Tibial nerve (tissue), 4 donors: ENCODE measurements around the gene CCDC85B. TPM values are rescaled to one million over a fixed set of nuclear protein-coding genes. Genes with fewer than 3 reads are reported as not detected.

Source experiments
- DNase-seq, 2 donors: peaks; one replicate each; pipeline ENCODE4 v3.0.0-alpha.2; 2019; ENCODE audit warnings: low spot score in 2 of 2
- H3K27ac ChIP-seq, 4 donors: fragments of 200-600 bp; sonication (generic) in 3 of 4; one replicate each; pipeline ENCODE4 v1.5.1; 2017 to 2019; ENCODE audit warnings: mild to moderate bottlenecking in 1 of 4
- H3K27me3 ChIP-seq, 2 donors: fragments of 200-600 bp; sonication (generic) in 1 of 2; one replicate each; pipeline versions ENCODE4 v1.5.1 to v1.6.0; 2017 to 2019
- H3K36me3 ChIP-seq, 3 donors: fragments of 200-600 bp; sonication (generic); one replicate each; pipeline ENCODE4 v1.5.1; 2018 to 2019
- H3K4me1 ChIP-seq, 4 donors: fragments of 200-600 bp; sonication (generic) in 3 of 4; one replicate each; pipeline ENCODE4 v1.5.1; 2017 to 2019
- H3K4me3 ChIP-seq, 4 donors: fragments of 200-600 bp; sonication (generic) in 3 of 4; one replicate each; pipeline ENCODE4 v1.5.1; 2017 to 2019; ENCODE audit warnings: mild to moderate bottlenecking in 1 of 4, moderate library complexity in 1 of 4
- H3K9me3 ChIP-seq, 4 donors: fragments of 200-600 bp; sonication (generic) in 3 of 4; one replicate each; pipeline ENCODE4 v1.5.1; 2017 to 2019
- CTCF ChIP-seq, 5 experiments: fragments of 200-600 bp in 3 of 5; fragments of 450-650 bp in 2 of 5; sonication (generic) in 3 of 5; IDR thresholded peaks; one replicate each; pipeline ENCODE4 v1.5.1; 2016 to 2019; ENCODE audit warnings: antibody characterized with exemption in 5 of 5, mild to moderate bottlenecking in 3 of 5, moderate library complexity in 2 of 5
- EP300 ChIP-seq, 2 donors: sonication (generic); formaldehyde crosslinking; IDR thresholded peaks; one replicate each; pipeline ENCODE4 v1.6.1; 2017; ENCODE audit warnings: antibody characterized with exemption in 2 of 2, mild to moderate bottlenecking in 1 of 2
- POLR2A ChIP-seq, 2 donors: fragments of 450-650 bp; IDR thresholded peaks; one replicate each; pipeline ENCODE4 v1.6.1; 2017; ENCODE audit warnings: antibody characterized with exemption in 2 of 2, mild to moderate bottlenecking in 2 of 2, moderate library complexity in 2 of 2
- WGBS, 2 donors: methylation state at CpG; one replicate each; pipeline ENCODE4 v1.1.5; 2018; 5-methylcytosine and 5-hydroxymethylcytosine counted together
- total RNA-seq, 4 donors: library from RNA; depleted of rRNA; stranded (reverse); fragments of >200 nt; gene quantifications; one replicate each; pipeline ENCODE4 v1.1.0, GENCODE V29; 2016

Gene CCDC85B
- total RNA-seq, 4 donors from 2014 or later, result 73.0 to 108 (median 89.4) TPM

GRCh38 chr11:65866509-65867283 lies 23.8 kb upstream of the CCDC85B start:
- no peak overlapping the region for H3K27ac ChIP-seq
- H3K36me3 ChIP-seq, result peaks cover 0 to 92% (median 30%) of the 10 kb centered on the region in 3 donors
- DNase-seq, result no peak
- H3K9me3 ChIP-seq, result no peaks in the 10 kb centered on the region
- H3K4me1 ChIP-seq, result peaks cover 0 to 43% (median 8%) of the 10 kb centered on the region in 4 donors
- 77 to 78% methylated on average over 18 to 20 of the region's 21 CpGs for WGBS, 2 donors
- H3K27me3 ChIP-seq, result no peaks in the 10 kb centered on the region
- no peak overlapping the region for H3K4me3 ChIP-seq
- TF ChIP-seq CTCF (IDR thresholded peaks at IDR 0.05) (no peak), EP300 (IDR thresholded peaks at IDR 0.05) (no peak), POLR2A (IDR thresholded peaks at IDR 0.05) (no peak)

GRCh38 chr11:65867284-65868071 lies 23.0 kb upstream of the CCDC85B start:
- Histone ChIP-seq H3K27ac (no peak overlapping the region), H3K9me3 (no peaks in the 10 kb centered on the region), H3K4me1 (peaks cover 0 to 42% (median 7%) of the 10 kb centered on the region in 4 donors), H3K36me3 (peaks cover 0 to 84% (median 24%) of the 10 kb centered on the region in 3 donors), H3K4me3 (no peak overlapping the region), H3K27me3 (no peaks in the 10 kb centered on the region)
- WGBS, 2 donors, result 55 to 56% methylated on average over 29 of the region's 29 CpGs
- TF ChIP-seq EP300 (IDR thresholded peaks at IDR 0.05) (no peak), CTCF (IDR thresholded peaks at IDR 0.05) (no peak)
- DNase-seq, result no peak

- H3K36me3 ChIP-seq, result peaks cover 0 to 77% (median 23%) of the 10 kb centered on the region in 3 donors
- WGBS, 2 donors, result 81% methylated on average over 17 to 19 of the region's 19 CpGs
- DNase-seq, result no peak
- no peaks in the 10 kb centered on the region for H3K9me3 ChIP-seq
- no peak overlapping the region for H3K27ac ChIP-seq
- H3K4me3 ChIP-seq, result no peak overlapping the region
- TF ChIP-seq POLR2A (IDR thresholded peaks at IDR 0.05), result no peak
- no peak for TF ChIP-seq EP300 (IDR thresholded peaks at IDR 0.05)
- no peak for TF ChIP-seq CTCF (IDR thresholded peaks at IDR 0.05)
- H3K4me1 ChIP-seq, result peaks cover 0 to 40% (median 7%) of the 10 kb centered on the region in 4 donors
- no peaks in the 10 kb centered on the region for H3K27me3 ChIP-seq
These were observed 22.3 kb upstream of the CCDC85B start for GRCh38 chr11:65868076-65868667.

- no peak for DNase-seq
- peaks cover 0 to 70% (median 21%) of the 10 kb centered on the region in 3 donors for H3K36me3 ChIP-seq
- no peak overlapping the region for H3K27ac ChIP-seq
- no peaks in the 10 kb centered on the region for H3K9me3 ChIP-seq
- H3K4me3 ChIP-seq, result no peak overlapping the region
- no peaks in the 10 kb centered on the region for H3K27me3 ChIP-seq
- peaks cover 0 to 43% (median 10%) of the 10 kb centered on the region in 4 donors for H3K4me1 ChIP-seq
- WGBS, 2 donors, result 84 to 97% methylated on average over 3 of the region's 3 CpGs
- TF ChIP-seq CTCF (IDR thresholded peaks at IDR 0.05) (no peak), POLR2A (IDR thresholded peaks at IDR 0.05) (no peak), EP300 (IDR thresholded peaks at IDR 0.05) (no peak)
These were observed 21.6 kb upstream of the CCDC85B start for GRCh38 chr11:65868907-65869306.
